Sigmoid colon (tissue), 7 donors: Measurements from ENCODE around the gene ENAH. TPM values are rescaled to one million over a fixed set of nuclear protein-coding genes. Genes with fewer than 3 reads are reported as not detected.
A peak's percentile ranks its signal among the peaks of the same experiment; 100 is the strongest.
"Not testable (repeated sequence)": the region's sequence is repeated elsewhere in the genome, so short reads cannot be mapped to it uniquely, and the experiment has no call there.

Experiments
- DNase-seq: peaks from one replicate; pipeline ENCODE4 v3.0.0-alpha.2; 2019
- H3K27ac ChIP-seq, 4 donors: fragments of 200-600 bp; sonication (generic); one replicate each; pipeline ENCODE4 v1.5.1; 2016 to 2019; ENCODE audit warnings: mild to moderate bottlenecking in 1 of 4
- H3K27me3 ChIP-seq, 3 donors: fragments of 200-600 bp; sonication (generic); one replicate each; pipeline ENCODE4 v1.5.1; 2019; ENCODE audit warnings: mild to moderate bottlenecking in 1 of 3
- H3K36me3 ChIP-seq, 4 donors: fragments of 200-600 bp; sonication (generic); one replicate each; pipeline ENCODE4 v1.5.1; 2016 to 2019
- H3K4me1 ChIP-seq, 4 donors: fragments of 200-600 bp; sonication (generic); one replicate each; pipeline ENCODE4 v1.5.1; 2017 to 2019
- H3K4me3 ChIP-seq, 4 donors: fragments of 200-600 bp; sonication (generic); one replicate each; pipeline ENCODE4 v1.5.1; 2017 to 2019; ENCODE audit warnings: mild to moderate bottlenecking in 2 of 4, moderate library complexity in 1 of 4
- H3K9me3 ChIP-seq, 4 donors: fragments of 200-600 bp in 3 of 4; sonication (generic) in 3 of 4; one replicate each; pipeline versions ENCODE4 v1.5.1 to v1.6.1; 2013 to 2019
- CTCF ChIP-seq, 4 experiments: fragments of 450-650 bp in 3 of 4; fragments of 200-600 bp in 1 of 4; IDR thresholded peaks; one replicate each; pipeline ENCODE4 v1.5.1; 2016 to 2019; ENCODE audit warnings: antibody characterized with exemption in 4 of 4, mild to moderate bottlenecking in 3 of 4, moderate library complexity in 2 of 4
- EP300 ChIP-seq, 4 donors: sonication (generic); formaldehyde crosslinking; IDR thresholded peaks; one replicate each; pipeline ENCODE4 v1.6.1; 2017; ENCODE audit warnings: antibody characterized with exemption in 4 of 4
- POLR2A ChIP-seq, 2 donors: fragments of 450-650 bp; IDR thresholded peaks; one replicate each; pipeline ENCODE4 v1.6.1; 2016; ENCODE audit warnings: antibody characterized with exemption in 2 of 2, mild to moderate bottlenecking in 2 of 2, moderate library complexity in 2 of 2
- POLR2AphosphoS5 ChIP-seq, 4 donors: sonication (generic); formaldehyde crosslinking; IDR thresholded peaks; one replicate each; pipeline ENCODE4 v1.6.1; 2017; ENCODE audit warnings: antibody characterized with exemption in 4 of 4
- WGBS, 2 donors: extraction: QIAGEN DNeasy Blood & Tissue Kit; methylation state at CpG; one replicate each; pipeline ENCODE4 v1.1.7; 2013; 5-methylcytosine and 5-hydroxymethylcytosine counted together
- intact Hi-C: fragments of 100-400 bp; cut with DNase I; formaldehyde crosslinking; loops from one replicate; pipeline ENCODE4 v1.15.1; 2023
- polyA plus RNA-seq, 3 donors: library from polyadenylated mRNA; stranded (reverse); fragments of 200-250 nt; gene quantifications; one replicate each; pipeline ENCODE4 v1.2.3, GENCODE V29; 2013
- total RNA-seq, 4 donors: library from RNA; depleted of rRNA; stranded (reverse); fragments of >200 nt; gene quantifications; one replicate each; pipeline ENCODE4 v1.1.0, GENCODE V29; 2016
- donor health status: healthy with polysubstance abuse.
- donor health status: Bipolar disorder and iron deficiency.
- donor health status: healthy.

The ENAH gene
- total and polyA plus RNA-seq, 7 donors, result 9.6 to 197 (median 92.2) TPM

GRCh38 chr1:225514671-225515081, 138.2 kb downstream of the ENAH start:
- peaks cover 0 to 37% (median 15%) of the 10 kb centered on the region in 4 donors for H3K4me1 ChIP-seq
- DNase-seq, result no peak
- H3K36me3 ChIP-seq, result peaks cover 0 to 31% (median 2%) of the 10 kb centered on the region in 4 donors
- no peaks in the 10 kb centered on the region for H3K27me3 ChIP-seq
- H3K27ac ChIP-seq, result peak overlapping the region in 1 of 4 donors; percentile 63
- no peaks in the 10 kb centered on the region for H3K9me3 ChIP-seq
- TF ChIP-seq POLR2A (IDR thresholded peaks at IDR 0.05), result no peak
- TF ChIP-seq CTCF (IDR thresholded peaks at IDR 0.05), result no peak
- TF ChIP-seq POLR2AphosphoS5 (IDR thresholded peaks at IDR 0.05), result no peak
- TF ChIP-seq EP300 (IDR thresholded peaks at IDR 0.05), result no peak
- no peak overlapping the region for H3K4me3 ChIP-seq
- intact Hi-C loops, result no loop called here
- 72 to 78% methylated on average over 3 of the region's 3 CpGs for WGBS, 2 donors

DNA sequence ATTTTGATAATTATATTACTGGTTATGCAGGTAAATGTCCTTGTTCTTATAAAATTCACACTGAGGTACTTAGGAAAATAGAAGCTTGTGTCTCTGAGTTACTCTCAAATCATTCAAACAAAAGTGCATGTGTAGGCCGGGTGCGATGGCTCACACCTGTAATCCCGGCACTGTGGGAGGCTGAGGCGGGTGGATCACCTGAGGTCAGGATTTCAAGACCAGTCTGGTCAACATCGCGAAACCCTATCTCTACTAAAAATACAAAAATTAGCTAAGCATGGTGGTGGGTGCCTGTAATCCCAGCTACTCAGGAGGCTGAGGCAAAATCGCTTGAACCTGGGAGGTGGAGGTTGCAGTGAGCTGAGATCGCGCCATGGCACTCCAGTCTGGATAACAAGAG, 139.3 kb downstream of the ENAH start:
- H3K27ac ChIP-seq, DNase-seq, H3K27me3 ChIP-seq, H3K4me3 ChIP-seq, intact Hi-C loops, H3K9me3 ChIP-seq: not testable (repeated sequence)
- Histone ChIP-seq H3K4me1 (peaks cover 0 to 37% (median 22%) of the 10 kb centered on the region in 4 donors), H3K36me3 (peaks cover 0 to 26% (median 2%) of the 10 kb centered on the region in 4 donors)
- WGBS, 2 donors, result 96 to 97% methylated on average over 9 of the region's 9 CpGs

GRCh38 chr1:225511828-225512381, 141.0 kb downstream of the ENAH start:
- Histone ChIP-seq H3K27ac (no peak overlapping the region), H3K27me3 (no peaks in the 10 kb centered on the region), H3K36me3 (peaks cover 0 to 26% (median 2%) of the 10 kb centered on the region in 4 donors), H3K9me3 (no peaks in the 10 kb centered on the region), H3K4me1 (peaks cover 0 to 49% (median 30%) of the 10 kb centered on the region in 4 donors), H3K4me3 (no peak overlapping the region)
- TF ChIP-seq EP300 (IDR thresholded peaks at IDR 0.05), result no peak
- no peak for TF ChIP-seq POLR2A (IDR thresholded peaks at IDR 0.05)
- TF ChIP-seq POLR2AphosphoS5 (IDR thresholded peaks at IDR 0.05), result no peak
- TF ChIP-seq CTCF (IDR thresholded peaks at IDR 0.05), result no peak
- no peak for DNase-seq
- WGBS, 2 donors, result 90 to 94% methylated on average over 4 of the region's 4 CpGs
- intact Hi-C loops, result no loop called here

- DNase-seq, H3K27me3 ChIP-seq, intact Hi-C loops, H3K4me3 ChIP-seq, H3K9me3 ChIP-seq: not testable (repeated sequence)
- 96 to 99% methylated on average over 2 of the region's 2 CpGs for WGBS, 2 donors
- H3K4me1 ChIP-seq, result peaks cover 0 to 49% (median 27%) of the 10 kb centered on the region in 4 donors
- H3K36me3 ChIP-seq, result peaks cover 0 to 31% (median 2%) of the 10 kb centered on the region in 4 donors
- peak overlapping the region in 2 of 4 donors; percentile 83 to 87 for H3K27ac ChIP-seq
Measured at GRCh38 chr1:225510740-225511139, 142.2 kb downstream of the ENAH start.

GRCh38 chr1:225509770-225510169, 143.2 kb downstream of the ENAH start:
- peaks cover 0 to 31% (median 2%) of the 10 kb centered on the region in 4 donors for H3K36me3 ChIP-seq
- H3K4me1 ChIP-seq, result peaks cover 0 to 39% (median 24%) of the 10 kb centered on the region in 4 donors
- no peak for DNase-seq
- no peak for TF ChIP-seq EP300 (IDR thresholded peaks at IDR 0.05)
- TF ChIP-seq CTCF (IDR thresholded peaks at IDR 0.05), result no peak
- no peak for TF ChIP-seq POLR2AphosphoS5 (IDR thresholded peaks at IDR 0.05)
- no peak for TF ChIP-seq POLR2A (IDR thresholded peaks at IDR 0.05)
- no peaks in the 10 kb centered on the region for H3K27me3 ChIP-seq
- peak overlapping the region; percentile 71 to 87 (median 83) for H3K27ac ChIP-seq
- no peaks in the 10 kb centered on the region for H3K9me3 ChIP-seq
- intact Hi-C loops, result loop anchor here (5.0 kb wide), 1 partner anchor 143 kb away; the partner anchor contains the start of gene ENAH
- 74 to 85% methylated on average over 3 of the region's 3 CpGs for WGBS, 2 donors
- no peak overlapping the region for H3K4me3 ChIP-seq

GRCh38 chr1:225509376-225509707, 143.6 kb downstream of the ENAH start:
- Histone ChIP-seq H3K4me3 (no peak overlapping the region), H3K4me1 (peaks cover 0 to 37% (median 24%) of the 10 kb centered on the region in 4 donors), H3K36me3 (peaks cover 0 to 31% (median 2%) of the 10 kb centered on the region in 4 donors), H3K27ac (peak overlapping the region; percentile 71 to 87 (median 83)), H3K27me3 (no peaks in the 10 kb centered on the region), H3K9me3 (no peaks in the 10 kb centered on the region)
- intact Hi-C loops, result loop anchor here (5.0 kb wide), 1 partner anchor 143 kb away; the partner anchor contains the start of gene ENAH
- no peak for TF ChIP-seq POLR2A (IDR thresholded peaks at IDR 0.05)
- TF ChIP-seq EP300 (IDR thresholded peaks at IDR 0.05), result no peak
- no peak for TF ChIP-seq POLR2AphosphoS5 (IDR thresholded peaks at IDR 0.05)
- TF ChIP-seq CTCF (IDR thresholded peaks at IDR 0.05), result no peak
- no peak for DNase-seq
- WGBS, 2 donors, result 90 to 93% methylated on average over 2 of the region's 2 CpGs
